H1 (cell line): ENCODE results near the gene PRKCZ.

Experiments
- BACH1 ChIP-seq: IDR thresholded peaks from 2 replicates; pipeline ENCODE4 v1.6.1; 2012; ENCODE audit warnings: low read length, improper control_type of control experiment
- BCL11A ChIP-seq, 2 experiments: IDR thresholded peaks; one replicate each; pipeline ENCODE4 v1.6.1; 2011; ENCODE audit warnings: low read depth in 2 of 2, low read length in 2 of 2, mild to moderate bottlenecking in 2 of 2
- CBX5 ChIP-seq: fragments of 300-800, 300-1000 bp; sonication (generic); IDR thresholded peaks from 2 replicates; pipeline ENCODE4 v1.7.1; 2016; ENCODE audit warnings: antibody characterized with exemption, low read length, low read depth
- EGR1 ChIP-seq: IDR thresholded peaks from 2 replicates; pipeline ENCODE4 v1.6.1; 2011; ENCODE audit warnings: low read depth, low read length, borderline replicate concordance
- KDM1A ChIP-seq: fragments of 200-600, 300-600 bp; sonication (generic); IDR thresholded peaks from 2 replicates; pipeline ENCODE4 v1.7.1; 2016; ENCODE audit warnings: mild to moderate bottlenecking, low read length, borderline replicate concordance
- PHF8 ChIP-seq: fragments of 200-600 bp; sonication (generic); conservative IDR thresholded peaks from 2 replicates; pipeline ENCODE4 v1.7.1; 2012; ENCODE audit warnings: low read depth, mild to moderate bottlenecking, inconsistent platforms, low read length, moderate library complexity
- POLR2A ChIP-seq, 2 experiments: IDR thresholded peaks; 1 replicate in 1 of 2; 2 replicates in 1 of 2; pipeline ENCODE4 v1.6.1; 2011; ENCODE audit warnings: low read depth in 2 of 2, low read length in 2 of 2, mild to moderate bottlenecking in 2 of 2; ENCODE audit errors: control extremely low read depth in 1 of 2
- POLR2AphosphoS5 ChIP-seq: IDR thresholded peaks from 2 replicates; pipeline ENCODE4 v1.6.1; 2011; ENCODE audit warnings: low read depth, low read length
- POU5F1 ChIP-seq: IDR thresholded peaks from 2 replicates; pipeline ENCODE4 v1.6.1; 2011; ENCODE audit warnings: low read depth, mild to moderate bottlenecking, low read length, moderate library complexity
- SP1 ChIP-seq: IDR thresholded peaks from 2 replicates; pipeline ENCODE4 v1.6.1; 2011; ENCODE audit warnings: low read depth, low read length
- TF ChIP-seq, protein P1 (sequence below), 3 experiments: IDR thresholded peaks; 1 replicate in 2 of 3; 2 replicates in 1 of 3; pipeline versions ENCODE4 v1.5.1 to v1.6.1; 2011; ENCODE audit warnings: low read length in 3 of 3, mild to moderate bottlenecking in 3 of 3, inconsistent platforms in 2 of 3, low read depth in 1 of 3, moderate library complexity in 1 of 3; ENCODE audit not compliant: insufficient read depth in 1 of 3; ENCODE audit errors: control extremely low read depth in 1 of 3
- TF ChIP-seq, protein P2 (sequence below): IDR thresholded peaks from 2 replicates; pipeline ENCODE4 v1.6.1; 2012; ENCODE audit warnings: inconsistent platforms
- TF ChIP-seq, protein P3 (sequence below): IDR thresholded peaks from 2 replicates; pipeline ENCODE4 v1.6.1; 2011; ENCODE audit warnings: low read length, improper control_type of control experiment

DNA sequence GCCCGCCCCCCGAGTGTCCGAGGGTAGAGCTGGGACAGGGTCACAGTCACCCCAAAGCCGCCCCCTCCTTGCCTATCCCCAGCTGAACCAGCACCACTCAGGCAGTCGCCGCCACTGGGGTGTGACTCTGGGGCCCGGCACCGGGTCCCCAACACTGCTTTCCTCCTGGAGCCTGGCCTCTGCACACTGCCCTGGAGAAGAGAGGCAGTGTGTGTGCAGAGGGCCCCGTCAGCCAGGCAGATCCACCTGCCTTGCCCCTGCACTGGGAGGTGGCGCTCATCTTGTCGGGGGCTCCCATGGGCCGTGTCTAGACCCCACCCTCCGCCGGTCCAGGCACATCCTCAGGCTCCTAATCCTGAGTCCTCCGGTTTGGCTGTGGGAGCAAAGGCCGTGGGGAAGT, 128.7 kb downstream of the PRKCZ start:
- TF ChIP-seq POLR2A (IDR thresholded peaks at IDR 0.05; ENCODE audit: control extremely low read depth in 1 of 2, low read depth in 2 of 2, low read length in 2 of 2), result no peak
- no peak for TF ChIP-seq EGR1
- TF ChIP-seq, protein P1, sequence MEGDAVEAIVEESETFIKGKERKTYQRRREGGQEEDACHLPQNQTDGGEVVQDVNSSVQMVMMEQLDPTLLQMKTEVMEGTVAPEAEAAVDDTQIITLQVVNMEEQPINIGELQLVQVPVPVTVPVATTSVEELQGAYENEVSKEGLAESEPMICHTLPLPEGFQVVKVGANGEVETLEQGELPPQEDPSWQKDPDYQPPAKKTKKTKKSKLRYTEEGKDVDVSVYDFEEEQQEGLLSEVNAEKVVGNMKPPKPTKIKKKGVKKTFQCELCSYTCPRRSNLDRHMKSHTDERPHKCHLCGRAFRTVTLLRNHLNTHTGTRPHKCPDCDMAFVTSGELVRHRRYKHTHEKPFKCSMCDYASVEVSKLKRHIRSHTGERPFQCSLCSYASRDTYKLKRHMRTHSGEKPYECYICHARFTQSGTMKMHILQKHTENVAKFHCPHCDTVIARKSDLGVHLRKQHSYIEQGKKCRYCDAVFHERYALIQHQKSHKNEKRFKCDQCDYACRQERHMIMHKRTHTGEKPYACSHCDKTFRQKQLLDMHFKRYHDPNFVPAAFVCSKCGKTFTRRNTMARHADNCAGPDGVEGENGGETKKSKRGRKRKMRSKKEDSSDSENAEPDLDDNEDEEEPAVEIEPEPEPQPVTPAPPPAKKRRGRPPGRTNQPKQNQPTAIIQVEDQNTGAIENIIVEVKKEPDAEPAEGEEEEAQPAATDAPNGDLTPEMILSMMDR (IDR thresholded peaks at IDR 0.05; ENCODE audit: control extremely low read depth in 1 of 3, insufficient read depth in 1 of 3, low read depth in 1 of 3, low read length in 3 of 3), result no peak
- no peak for TF ChIP-seq PHF8
- no peak for TF ChIP-seq BACH1
- TF ChIP-seq, protein P2, sequence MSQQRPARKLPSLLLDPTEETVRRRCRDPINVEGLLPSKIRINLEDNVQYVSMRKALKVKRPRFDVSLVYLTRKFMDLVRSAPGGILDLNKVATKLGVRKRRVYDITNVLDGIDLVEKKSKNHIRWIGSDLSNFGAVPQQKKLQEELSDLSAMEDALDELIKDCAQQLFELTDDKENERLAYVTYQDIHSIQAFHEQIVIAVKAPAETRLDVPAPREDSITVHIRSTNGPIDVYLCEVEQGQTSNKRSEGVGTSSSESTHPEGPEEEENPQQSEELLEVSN, result no peak
- no peak for TF ChIP-seq SP1
- no peak for TF ChIP-seq POLR2AphosphoS5
- TF ChIP-seq BCL11A (IDR thresholded peaks at IDR 0.05; ENCODE audit: low read depth in 2 of 2, low read length in 2 of 2), result no peak
- TF ChIP-seq POU5F1, result no peak
- TF ChIP-seq KDM1A, result no peak
- no peak for TF ChIP-seq CBX5
- TF ChIP-seq, protein P3, sequence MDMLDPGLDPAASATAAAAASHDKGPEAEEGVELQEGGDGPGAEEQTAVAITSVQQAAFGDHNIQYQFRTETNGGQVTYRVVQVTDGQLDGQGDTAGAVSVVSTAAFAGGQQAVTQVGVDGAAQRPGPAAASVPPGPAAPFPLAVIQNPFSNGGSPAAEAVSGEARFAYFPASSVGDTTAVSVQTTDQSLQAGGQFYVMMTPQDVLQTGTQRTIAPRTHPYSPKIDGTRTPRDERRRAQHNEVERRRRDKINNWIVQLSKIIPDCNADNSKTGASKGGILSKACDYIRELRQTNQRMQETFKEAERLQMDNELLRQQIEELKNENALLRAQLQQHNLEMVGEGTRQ, result no peak
